Aorta (tissue), 5 donors: Measurements from ENCODE around the gene DGKG. TPM values are rescaled to one million over a fixed set of nuclear protein-coding genes. Genes with fewer than 3 reads are reported as not detected.
A peak's percentile ranks its signal among the peaks of the same experiment; 100 is the strongest.

Source experiments
- ATAC-seq: fragments of 200-7000 bp; cut with Tn5 transposase; one replicate; pipeline ENCODE4 v1.9.1; 2022; ENCODE audit warnings: moderate library complexity; ENCODE audit not compliant: low FRiP score
- DNase-seq, 2 donors: peaks; one replicate each; pipeline ENCODE4 v3.0.0-alpha.2; 2020
- H3K27ac ChIP-seq, 2 donors: one replicate each; pipeline ENCODE4 v1.5.1; 2013; ENCODE audit warnings: low read length in 2 of 2, mild to moderate bottlenecking in 2 of 2, moderate library complexity in 2 of 2, control low read depth in 1 of 2, inconsistent platforms in 1 of 2, low read depth in 1 of 2
- H3K27me3 ChIP-seq, 2 donors: one replicate each; pipeline ENCODE4 v1.6.1; 2013; ENCODE audit warnings: control low read depth in 1 of 2, low read length in 1 of 2, mild to moderate bottlenecking in 1 of 2, moderate library complexity in 1 of 2; ENCODE audit not compliant: insufficient read depth in 2 of 2, control insufficient read depth in 1 of 2
- H3K36me3 ChIP-seq, 2 donors: one replicate each; pipeline ENCODE4 v1.6.1; 2013; ENCODE audit warnings: control low read depth in 1 of 2, low read length in 1 of 2, mild to moderate bottlenecking in 1 of 2; ENCODE audit not compliant: insufficient read depth in 2 of 2, control insufficient read depth in 1 of 2
- H3K4me1 ChIP-seq, 2 donors: one replicate each; pipeline ENCODE4 v1.6.1; 2013; ENCODE audit warnings: low read length in 2 of 2, control low read depth in 1 of 2, mild to moderate bottlenecking in 1 of 2, moderate library complexity in 1 of 2; ENCODE audit not compliant: insufficient read depth in 2 of 2, control insufficient read depth in 1 of 2
- H3K4me3 ChIP-seq, 2 donors: one replicate each; pipeline ENCODE4 v1.5.1; 2013; ENCODE audit warnings: low read length in 2 of 2, control low read depth in 1 of 2, mild to moderate bottlenecking in 1 of 2
- H3K9me3 ChIP-seq: one replicate; pipeline ENCODE4 v1.6.1; 2013; ENCODE audit warnings: mild to moderate bottlenecking, low read length; ENCODE audit not compliant: control insufficient read depth
- WGBS, 2 donors: extraction: QIAGEN DNeasy Blood & Tissue Kit; methylation state at CpG; one replicate each; pipeline ENCODE4 v1.1.7; 2013; 5-methylcytosine and 5-hydroxymethylcytosine counted together
- intact Hi-C, 2 donors: fragments of 100-400 bp; cut with DNase I; formaldehyde crosslinking; loops; one replicate each; pipeline versions ENCODE4 v1.14.2 to v1.15.0; 2022
- polyA plus RNA-seq, 2 donors: library from polyadenylated mRNA; stranded (reverse); fragments of 200-250 nt; gene quantifications; one replicate each; pipeline ENCODE4 v1.2.3, GENCODE V29; 2013
- total RNA-seq, 2 donors: library from RNA; stranded (reverse); fragmentation: NEBNext Ultra II Directional; extraction: Animal tissue kit (Norgen Biotek cat#: 25700); gene quantifications; one replicate each; pipeline ENCODE4 v1.2.1, GENCODE V29; 2021
- donor health status: healthy with polysubstance abuse.
- donor health status: Bipolar disorder and iron deficiency.
- donor health status: DM: no; HTN: no; CAD: no.
- donor health status: DM: no; HTN: no; CAD: no.
- donor health status: DM: yes; HTN: yes; CAD: no.

Gene DGKG
- total and polyA plus RNA-seq, 4 donors = 0.95 to 37.1 (median 7.4) TPM

DNA sequence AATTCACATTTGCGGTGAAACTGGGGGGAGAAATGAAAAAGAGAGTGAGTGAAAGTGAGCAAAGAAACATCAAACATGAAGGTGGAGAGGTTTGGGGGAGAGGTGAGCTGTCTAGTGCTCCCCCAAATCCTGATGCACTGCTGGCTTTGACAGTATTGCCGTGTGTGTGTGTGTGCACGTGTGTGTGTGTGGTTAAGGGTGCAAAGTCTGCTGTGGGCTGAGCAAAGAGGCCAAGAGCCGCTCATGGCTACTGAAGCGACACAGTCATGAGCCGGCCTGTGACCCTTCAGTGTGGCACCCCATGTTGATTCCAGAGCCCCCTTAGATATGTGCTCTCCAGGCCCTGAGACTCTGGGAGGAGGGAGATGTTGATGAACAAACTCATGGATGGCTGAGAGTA, 94.3 kb downstream of the DGKG start:
- Histone ChIP-seq H3K9me3 (no peaks in the 10 kb centered on the region), H3K36me3 (peaks cover 0 to 2% of the 10 kb centered on the region in 2 donors), H3K27ac (no peak overlapping the region), H3K4me1 (no peaks in the 10 kb centered on the region), H3K27me3 (no peaks in the 10 kb centered on the region), H3K4me3 (no peak overlapping the region)
- intact Hi-C loops = no loop called here
- DNase-seq (no peak), ATAC-seq (no peak)
- WGBS, 2 donors = 87 to 90% methylated on average over 6 of the region's 6 CpGs

DNA sequence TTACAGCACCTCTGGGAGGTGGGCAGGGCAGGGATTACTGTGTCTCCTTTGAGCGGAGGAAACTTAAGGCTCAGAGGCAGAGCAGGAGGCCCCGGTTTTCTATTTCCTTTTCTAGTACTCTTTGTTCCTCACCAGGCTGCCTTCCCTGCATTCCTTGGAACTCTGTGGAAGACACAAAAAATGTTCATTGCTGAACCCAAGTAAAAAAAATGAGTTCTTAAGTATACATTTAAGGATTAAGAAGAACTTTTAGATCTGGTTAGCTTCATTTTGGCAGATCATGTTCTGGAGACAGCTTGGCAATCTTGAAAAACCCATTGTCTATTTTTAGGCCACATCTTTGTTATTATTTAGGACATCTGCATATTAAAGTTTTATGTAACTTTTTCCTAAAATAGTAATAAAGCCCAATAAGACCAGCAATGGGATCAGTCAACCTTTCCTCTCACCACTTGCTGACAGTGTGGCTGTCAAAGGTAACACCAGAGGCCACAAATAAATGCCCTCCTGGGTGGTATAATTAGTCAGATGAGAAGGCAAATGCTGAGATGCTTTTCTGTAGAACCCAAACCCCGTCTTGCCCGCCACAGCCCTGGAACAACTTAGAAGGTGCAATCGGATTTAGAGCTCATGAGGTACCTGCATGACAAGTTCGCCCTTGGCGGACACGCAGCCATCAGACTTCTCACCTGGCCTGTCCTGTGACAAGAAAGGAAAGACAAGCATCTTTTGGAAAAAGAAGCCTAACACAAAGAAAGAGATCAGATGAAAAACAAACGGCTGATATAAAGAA, 97.2 kb downstream of the DGKG start:
- no peak for DNase-seq
- 72 to 85% methylated on average over 9 of the region's 9 CpGs for WGBS, 2 donors
- ATAC-seq = no peak
- no peaks in the 10 kb centered on the region for H3K36me3 ChIP-seq
- H3K27me3 ChIP-seq = no peaks in the 10 kb centered on the region
- H3K9me3 ChIP-seq = no peaks in the 10 kb centered on the region
- H3K4me3 ChIP-seq = no peak overlapping the region
- intact Hi-C loops = no loop called here
- no peaks in the 10 kb centered on the region for H3K4me1 ChIP-seq
- H3K27ac ChIP-seq = peak overlapping the region in 1 of 2 donors; percentile 42

DNA sequence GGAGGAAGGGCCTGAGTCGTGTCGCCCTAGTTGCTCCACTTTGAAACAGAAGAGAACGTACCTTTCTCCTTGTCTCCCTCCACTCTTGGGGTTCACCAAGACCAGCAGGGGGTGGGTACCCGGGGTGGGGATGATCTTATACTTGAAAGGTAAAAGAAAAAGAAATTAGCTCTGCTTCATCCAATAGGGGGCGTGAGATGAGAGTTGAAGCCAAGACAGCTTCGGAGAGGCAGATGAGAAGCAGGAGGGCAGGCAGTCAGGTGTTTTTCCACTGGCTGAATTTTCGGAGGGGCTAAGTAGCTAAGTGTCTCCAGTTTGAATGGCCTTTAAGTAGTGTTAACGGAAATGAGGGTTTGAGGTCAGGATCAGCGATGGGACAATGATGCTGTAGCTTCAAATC, 100.4 kb downstream of the DGKG start:
- 65 to 72% methylated on average over 9 of the region's 9 CpGs for WGBS, 2 donors
- no peak for ATAC-seq
- no peaks in the 10 kb centered on the region for H3K36me3 ChIP-seq
- no peak overlapping the region for H3K4me3 ChIP-seq
- no peaks in the 10 kb centered on the region for H3K4me1 ChIP-seq
- H3K27ac ChIP-seq = no peak overlapping the region
- H3K9me3 ChIP-seq = no peaks in the 10 kb centered on the region
- DNase-seq = no peak
- intact Hi-C loops = no loop called here
- H3K27me3 ChIP-seq = no peaks in the 10 kb centered on the region

DNA sequence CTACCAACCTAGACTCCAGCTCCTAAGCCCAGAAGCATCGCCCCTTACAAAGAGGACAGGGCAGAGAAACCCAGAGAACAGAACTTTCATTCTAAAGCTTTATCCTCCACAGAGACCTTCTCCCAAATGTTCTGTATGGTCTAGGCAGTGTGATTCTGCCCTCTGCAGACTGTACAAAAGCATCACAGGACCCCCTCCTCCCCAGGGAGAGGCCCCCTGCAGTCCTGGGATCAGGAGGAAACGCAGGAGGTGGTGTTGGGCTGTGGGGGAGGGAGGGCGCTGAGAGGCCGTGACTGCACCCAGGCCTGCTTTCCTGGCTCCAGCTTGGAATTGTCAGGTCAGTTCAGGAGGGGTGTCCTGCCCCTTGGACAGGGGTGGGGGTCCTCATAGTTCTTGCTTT, 101.3 kb downstream of the DGKG start:
- no peak overlapping the region for H3K4me3 ChIP-seq
- no peaks in the 10 kb centered on the region for H3K4me1 ChIP-seq
- no peaks in the 10 kb centered on the region for H3K36me3 ChIP-seq
- ATAC-seq = no peak
- DNase-seq = no peak
- H3K27me3 ChIP-seq = no peaks in the 10 kb centered on the region
- WGBS, 2 donors = 92 to 96% methylated on average over 4 of the region's 4 CpGs
- intact Hi-C loops = no loop called here
- H3K27ac ChIP-seq = no peak overlapping the region
- no peaks in the 10 kb centered on the region for H3K9me3 ChIP-seq

DNA sequence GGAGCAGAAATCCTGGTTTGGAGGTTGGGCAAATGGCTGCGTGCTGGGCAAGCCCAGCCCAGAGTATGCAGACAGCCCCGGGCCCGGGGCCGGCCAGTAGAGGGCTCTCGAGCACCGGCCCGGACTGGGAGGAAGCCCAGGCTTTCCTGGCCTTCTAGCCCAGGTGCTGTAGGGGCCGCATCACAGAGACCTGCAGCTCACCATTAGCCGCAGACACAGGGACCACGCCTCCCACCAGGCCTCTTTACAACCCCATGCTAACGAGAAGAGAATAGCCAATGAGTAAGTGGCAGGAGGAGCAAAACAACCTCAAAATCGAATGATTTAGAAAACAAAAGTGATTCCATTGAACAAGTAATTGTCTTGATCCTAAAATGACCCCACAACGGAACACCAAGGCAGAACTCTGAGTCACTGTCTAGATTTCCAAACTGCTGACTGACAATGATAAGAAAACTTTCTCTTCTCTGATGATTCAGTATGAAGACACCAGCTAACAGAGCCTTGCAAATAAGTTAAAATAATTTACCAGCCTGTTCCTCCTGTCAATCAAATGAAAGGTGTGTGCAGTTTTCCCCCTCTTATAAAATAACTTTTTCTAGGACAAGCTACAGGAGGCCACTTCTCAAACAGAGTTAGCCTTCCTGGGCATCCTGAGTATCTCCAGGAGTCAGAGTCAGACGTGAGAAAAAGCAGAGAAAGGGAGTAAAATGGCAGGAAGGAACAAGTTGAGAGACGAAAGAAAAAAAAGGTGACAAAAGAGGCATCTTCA, 102.2 kb downstream of the DGKG start:
- ATAC-seq (peak; percentile 88), DNase-seq (peak; percentile 77 to 87)
- no peaks in the 10 kb centered on the region for H3K27me3 ChIP-seq
- intact Hi-C loops = loop anchor here (2.0 kb wide), 1 partner anchor 281 kb away; no protein-coding TSS in a partner anchor
- 25 to 26% methylated on average over 15 of the region's 15 CpGs for WGBS, 2 donors
- H3K4me3 ChIP-seq = no peak overlapping the region
- H3K4me1 ChIP-seq = no peaks in the 10 kb centered on the region
- H3K27ac ChIP-seq = no peak overlapping the region
- H3K36me3 ChIP-seq = no peaks in the 10 kb centered on the region
- H3K9me3 ChIP-seq = no peaks in the 10 kb centered on the region

DNA sequence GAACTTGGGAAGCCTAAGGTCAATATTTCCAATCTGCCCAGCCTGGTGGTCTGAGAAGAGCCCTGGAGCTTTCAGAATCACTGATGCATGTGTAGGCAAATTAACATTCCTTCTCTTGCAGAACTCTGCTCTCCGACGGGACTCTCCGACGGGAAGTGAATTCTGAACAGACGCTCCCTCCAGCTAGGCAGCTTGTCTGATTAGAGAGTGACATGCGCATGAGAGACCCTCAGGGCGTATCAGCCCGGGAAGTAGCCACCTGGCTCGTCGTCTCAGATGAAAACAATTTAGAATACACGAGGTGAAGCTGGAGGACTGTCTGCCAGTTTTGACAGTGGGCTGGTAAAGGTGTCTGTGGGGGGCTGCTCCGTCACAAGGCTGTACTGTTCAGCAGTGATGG, 103.1 kb downstream of the DGKG start:
- Histone ChIP-seq H3K9me3 (no peaks in the 10 kb centered on the region), H3K36me3 (no peaks in the 10 kb centered on the region), H3K27ac (no peak overlapping the region), H3K4me3 (no peak overlapping the region), H3K27me3 (no peaks in the 10 kb centered on the region), H3K4me1 (no peaks in the 10 kb centered on the region)
- intact Hi-C loops = loop anchor here (2.0 kb wide), 1 partner anchor 282 kb away; no protein-coding TSS in a partner anchor
- DNase-seq (no peak), ATAC-seq (no peak)
- WGBS, 2 donors = 66 to 68% methylated on average over 12 of the region's 12 CpGs

DNA sequence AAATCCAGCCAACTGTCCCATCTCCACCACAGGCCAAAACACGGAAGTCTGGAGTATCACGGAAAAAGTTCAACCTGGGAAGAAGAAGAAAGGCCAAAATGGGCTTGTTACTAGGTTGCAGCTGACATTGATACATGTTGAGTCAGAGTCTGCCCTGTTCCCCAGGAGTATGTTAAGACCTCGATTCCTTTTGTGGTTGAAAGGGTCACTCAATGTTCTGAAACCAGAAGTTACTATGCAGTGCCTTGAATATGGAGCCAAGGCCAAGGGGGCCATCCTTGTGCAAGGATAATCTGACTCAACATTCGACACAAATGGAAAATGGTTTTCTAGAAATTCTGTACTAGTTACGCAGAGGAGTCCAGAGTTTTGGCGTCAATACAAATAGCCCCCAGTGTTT, 104.2 kb downstream of the DGKG start:
- no peak for DNase-seq
- ATAC-seq = no peak
- H3K27me3 ChIP-seq = no peaks in the 10 kb centered on the region
- H3K27ac ChIP-seq = no peak overlapping the region
- no peaks in the 10 kb centered on the region for H3K4me1 ChIP-seq
- 75 to 91% methylated on average over 6 of the region's 6 CpGs for WGBS, 2 donors
- H3K36me3 ChIP-seq = no peaks in the 10 kb centered on the region
- H3K4me3 ChIP-seq = no peak overlapping the region
- no peaks in the 10 kb centered on the region for H3K9me3 ChIP-seq
- intact Hi-C loops = loop anchor here (2.0 kb wide), 1 partner anchor 283 kb away; no protein-coding TSS in a partner anchor

DNA sequence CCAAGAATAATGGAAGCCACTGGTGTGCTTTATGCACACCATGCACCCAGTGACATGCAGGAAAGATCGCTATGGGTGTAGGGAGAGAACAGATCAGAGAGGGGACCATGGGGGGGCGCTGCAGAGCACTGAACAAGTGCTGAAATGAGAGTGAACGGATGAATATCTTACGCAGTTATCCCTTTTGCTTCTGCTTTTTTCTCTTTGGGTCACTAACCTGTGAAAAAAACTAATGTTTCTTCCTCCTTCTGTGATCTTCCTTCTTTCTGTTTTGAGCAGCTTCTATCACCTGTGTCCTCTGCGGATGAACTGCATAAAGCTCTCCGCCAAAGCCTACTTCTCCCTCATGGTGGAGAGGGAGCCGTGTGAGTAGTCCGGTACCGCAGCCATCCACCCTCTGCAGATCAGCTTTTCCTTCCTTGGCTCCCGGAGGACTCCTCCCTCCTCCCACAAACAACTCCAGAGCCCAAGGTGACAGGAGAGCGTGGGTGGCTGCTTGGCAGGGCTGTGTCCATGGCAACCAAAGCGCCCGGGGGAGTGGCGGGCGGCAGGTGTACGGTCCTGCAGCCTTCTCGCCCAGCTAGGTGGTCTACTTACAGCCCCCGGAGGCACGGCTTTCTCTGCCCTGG, 106.2 kb downstream of the DGKG start:
- intact Hi-C loops = no loop called here
- DNase-seq = no peak
- Histone ChIP-seq H3K27me3 (no peaks in the 10 kb centered on the region), H3K4me3 (no peak overlapping the region), H3K4me1 (no peaks in the 10 kb centered on the region), H3K27ac (no peak overlapping the region), H3K36me3 (peaks cover 0 to 4% of the 10 kb centered on the region in 2 donors), H3K9me3 (no peaks in the 10 kb centered on the region)
- no peak for ATAC-seq
- WGBS, 2 donors = 87 to 89% methylated on average over 19 of the region's 19 CpGs
